HG03469 (cell line): ENCODE results near the gene P2RX4.
"Not testable (repeated sequence)": the region's sequence is repeated elsewhere in the genome, so short reads cannot be mapped to it uniquely, and the experiment has no call there.

Experiments used
- ATAC-seq: cut with Tn5 transposase; IDR thresholded peaks from one replicate; pipeline ENCODE4 v1.9.1; 2021; ENCODE audit warnings: mild to moderate bottlenecking, moderate library complexity, moderate number of reproducible peaks; ENCODE audit not compliant: unreplicated experiment

Gene P2RX4

DNA sequence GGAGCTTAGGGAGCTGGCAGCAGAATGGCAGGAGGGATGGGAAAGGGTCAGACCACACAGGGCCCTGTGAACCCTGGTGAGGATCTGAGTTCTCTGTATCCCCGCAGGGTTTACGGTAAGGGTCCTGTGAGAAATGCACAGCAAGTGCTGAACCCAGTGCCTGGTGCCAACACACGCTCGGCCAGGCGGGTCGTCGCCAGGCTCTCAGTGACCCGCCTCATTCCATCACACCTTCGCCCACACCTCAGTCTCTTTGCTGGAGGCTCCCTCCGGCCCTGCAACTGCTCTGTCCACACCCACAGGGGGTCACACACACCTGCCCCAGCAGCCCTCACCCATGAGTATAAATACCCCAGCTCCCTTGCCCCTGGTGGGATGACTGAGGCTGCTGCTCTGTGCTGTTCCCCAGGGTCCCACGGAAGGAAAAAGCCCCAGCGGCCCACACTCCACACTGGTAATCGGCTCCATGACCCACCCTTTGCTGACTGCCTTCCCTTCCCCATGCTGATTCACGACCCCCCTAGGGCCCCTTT is 63.5 kb downstream of the P2RX4 start:
- ATAC-seq = no peak

DNA sequence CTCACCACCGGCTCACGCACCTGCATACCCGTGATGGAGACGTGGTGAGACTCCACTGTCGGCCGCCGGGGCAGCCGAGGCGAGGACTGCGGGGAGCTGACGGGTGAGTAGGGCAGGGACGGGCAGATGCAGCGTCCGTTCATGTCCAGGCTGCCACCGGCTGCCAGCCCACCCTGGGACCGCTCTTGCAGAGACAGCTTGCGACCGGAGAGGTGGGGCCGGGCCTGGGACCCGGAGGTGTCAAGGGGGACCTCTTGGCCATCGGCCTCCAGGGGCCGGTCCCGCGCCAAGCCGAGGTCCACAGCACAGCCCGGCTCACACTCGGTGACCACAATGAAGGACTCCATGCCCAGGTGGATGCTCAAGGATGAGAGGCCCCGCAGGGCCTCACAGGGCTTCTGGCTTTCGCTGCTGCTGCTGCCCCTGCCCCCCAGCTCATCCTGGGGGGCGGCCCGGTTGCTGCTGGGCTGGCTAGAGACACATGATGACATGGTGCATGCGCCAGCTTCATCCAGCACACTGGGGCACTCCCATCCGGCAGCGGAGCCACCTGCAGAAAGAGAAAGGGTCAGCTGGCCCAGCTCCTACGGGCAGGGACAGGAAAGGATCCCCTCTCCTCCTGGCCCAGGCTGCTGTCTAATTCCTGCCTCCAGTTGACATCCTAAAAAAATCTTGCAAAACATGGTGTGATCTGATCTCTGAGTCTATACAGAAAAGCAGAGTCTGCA is 64.3 kb downstream of the P2RX4 start:
- ATAC-seq = no peak

- no peak for ATAC-seq
These were observed 67.4 kb downstream of the P2RX4 start for GRCh38 chr12:121277374-121277759.

DNA sequence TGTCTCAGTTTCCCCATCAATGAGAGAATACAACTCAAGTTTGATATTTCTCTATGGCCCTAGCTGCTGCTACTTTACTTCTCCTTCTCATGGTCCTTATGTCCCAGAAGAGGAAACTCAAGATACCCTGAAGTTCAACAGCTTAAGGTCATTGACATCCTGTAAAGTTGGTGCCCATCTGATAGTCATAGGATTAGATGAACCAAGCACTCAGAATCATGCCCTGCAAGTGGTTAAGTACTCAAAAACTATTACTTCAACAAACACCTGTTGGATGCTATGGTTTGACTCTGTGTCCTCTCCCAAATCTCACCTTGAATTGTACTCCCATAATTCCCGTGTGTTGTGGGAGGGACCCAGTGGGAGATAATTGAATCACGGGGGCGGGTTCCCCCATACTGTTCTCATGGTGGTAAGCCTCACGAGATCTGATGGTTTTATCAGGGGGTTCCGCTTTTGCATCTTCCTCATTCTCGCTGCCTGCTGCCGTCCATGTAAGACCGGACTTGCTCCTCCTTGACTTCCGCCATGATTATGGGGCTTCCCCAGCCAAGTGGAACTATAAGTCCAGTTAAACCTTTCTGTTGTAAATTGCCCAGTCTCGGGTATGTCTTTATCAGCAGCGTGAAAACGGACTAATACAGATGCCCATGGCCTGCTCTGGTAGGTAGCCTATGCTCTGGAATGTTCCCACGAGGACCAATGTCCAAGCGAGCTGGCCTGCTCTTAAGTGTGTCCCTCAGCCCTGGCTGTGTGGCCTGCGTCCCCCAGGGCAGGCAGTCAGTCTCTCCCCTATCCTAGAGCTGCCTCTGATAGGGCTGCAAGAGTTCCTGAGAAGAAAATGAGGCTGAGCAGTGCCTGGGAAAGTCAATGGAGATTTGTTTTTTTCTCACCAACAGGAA is 68.5 kb downstream of the P2RX4 start:
- no peak for ATAC-seq

DNA sequence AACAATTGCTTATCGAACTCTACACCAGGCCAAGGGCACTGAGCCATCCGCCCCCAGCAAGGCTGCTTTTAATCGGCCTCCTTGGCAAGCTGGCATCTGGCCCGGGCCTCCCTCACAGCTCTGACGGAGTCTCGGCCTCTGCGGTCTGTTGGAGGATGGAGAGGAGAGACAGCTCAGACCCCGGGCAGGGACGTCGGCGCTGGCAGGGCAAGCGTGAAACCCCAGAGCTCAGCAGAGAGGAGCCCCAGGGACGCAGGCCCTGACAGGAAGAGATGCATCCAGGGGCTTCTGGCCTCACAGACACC is 69.1 kb downstream of the P2RX4 start:
- no peak for ATAC-seq

- no peak for ATAC-seq
These were observed 69.6 kb downstream of the P2RX4 start for GRCh38 chr12:121279507-121279915.

DNA sequence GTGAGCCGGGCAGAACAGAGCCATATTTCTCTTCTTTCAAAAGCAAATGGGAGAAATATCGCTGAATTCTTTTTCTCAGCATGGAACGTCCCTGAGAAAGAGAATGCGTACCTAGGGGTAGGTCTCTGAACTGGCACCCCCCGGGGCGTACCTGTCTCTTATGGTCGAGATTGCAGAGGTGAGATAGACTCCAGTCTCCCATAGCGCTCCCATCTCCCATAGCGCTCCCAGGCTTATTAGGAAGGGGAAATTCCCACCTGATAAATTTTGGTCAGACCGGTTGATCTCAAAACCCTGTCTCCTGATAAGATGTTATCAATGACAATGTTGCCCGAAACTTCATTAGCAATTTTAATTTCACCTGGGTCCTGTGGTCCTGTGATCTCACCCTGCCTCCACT is 70.6 kb downstream of the P2RX4 start:
- ATAC-seq = not testable (repeated sequence)

DNA sequence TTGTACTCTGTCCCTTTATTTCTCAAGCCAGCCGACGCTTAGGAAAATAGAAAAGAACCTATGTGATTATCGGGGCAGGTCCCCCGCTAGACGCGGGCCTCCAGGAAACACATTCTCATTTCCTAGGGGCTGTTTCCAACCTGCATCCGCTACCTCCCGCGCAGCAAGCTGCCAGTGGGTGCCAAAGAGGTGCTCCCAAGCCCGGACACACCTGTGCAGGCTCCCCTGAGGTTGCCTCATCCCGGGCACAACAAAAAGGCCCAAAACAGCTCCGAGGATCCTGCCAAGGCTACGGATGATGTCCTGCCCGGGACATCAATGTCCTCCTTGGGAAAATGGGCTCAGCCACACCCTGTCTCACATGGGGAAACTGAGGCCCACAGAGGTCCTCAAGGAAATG is 71.2 kb downstream of the P2RX4 start:
- ATAC-seq = not testable (repeated sequence)

GRCh38 chr12:121282072-121282742 is 72.3 kb downstream of the P2RX4 start:
- ATAC-seq = no peak

GRCh38 chr12:121282910-121283309 is 73.0 kb downstream of the P2RX4 start:
- not testable (repeated sequence) for ATAC-seq

GRCh38 chr12:121283388-121283787 is 73.5 kb downstream of the P2RX4 start:
- ATAC-seq = no peak
